HCT116 (cell line): ENCODE data around the gene ZNF804B.

Source experiments
- ATF3 ChIP-seq: IDR thresholded peaks from 2 replicates; pipeline ENCODE4 v1.6.1; 2012
- CTCF ChIP-seq, 3 experiments: fragments of 200-600 bp in 1 of 3; sonication (generic) in 1 of 3; IDR thresholded peaks in 2 of 3; conservative IDR thresholded peaks in 1 of 3; 2 replicates each; pipeline ENCODE4 v1.5.1; 2012 to 2017; ENCODE audit warnings: low read depth in 2 of 3, low read length in 2 of 3, antibody characterized with exemption in 1 of 3, borderline replicate concordance in 1 of 3, control low read depth in 1 of 3, mild to moderate bottlenecking in 1 of 3, mixed read lengths in 1 of 3, mixed run types in 1 of 3, moderate library complexity in 1 of 3; ENCODE audit not compliant: insufficient read depth in 1 of 3
- EZH2 ChIP-seq: fragments of 200-600 bp; sonication (generic); IDR thresholded peaks from 2 replicates; pipeline ENCODE4 v1.6.1; 2017; ENCODE audit warnings: antibody characterized with exemption, mixed run types
- MAX ChIP-seq: IDR thresholded peaks from 2 replicates; pipeline ENCODE4 v1.6.1; 2012
- POLR2A ChIP-seq: IDR thresholded peaks from 2 replicates; pipeline ENCODE4 v1.7.0; 2011; ENCODE audit warnings: borderline replicate concordance; ENCODE audit not compliant: insufficient read depth, insufficient read length; ENCODE audit errors: extremely low read depth
- POLR2AphosphoS5 ChIP-seq: IDR thresholded peaks from 2 replicates; pipeline ENCODE4 v1.6.1; 2011; ENCODE audit warnings: mild to moderate bottlenecking, low read depth, low read length, moderate library complexity
- RAD21 ChIP-seq: IDR thresholded peaks from 2 replicates; pipeline ENCODE4 v1.6.1; 2012; ENCODE audit warnings: low read depth, mild to moderate bottlenecking
- SIN3A ChIP-seq: IDR thresholded peaks from 2 replicates; pipeline ENCODE4 v1.6.1; 2012; ENCODE audit warnings: low read depth
- TCF7L2 ChIP-seq: IDR thresholded peaks from 2 replicates; pipeline ENCODE4 v1.7.0; 2011; ENCODE audit warnings: borderline replicate concordance, inconsistent platforms; ENCODE audit not compliant: insufficient read depth, insufficient read length; ENCODE audit errors: extremely low read depth
- ZBTB33 ChIP-seq: IDR thresholded peaks from 2 replicates; pipeline ENCODE4 v1.6.1; 2011; ENCODE audit warnings: mild to moderate bottlenecking, low read length, moderate library complexity; ENCODE audit not compliant: insufficient replicate concordance; ENCODE audit errors: extremely low read depth

- TF ChIP-seq EZH2, result no peak
- no peak for TF ChIP-seq CTCF (IDR thresholded peaks at IDR 0.05 in 2 of 3, conservative IDR thresholded peaks at IDR 0.05 in 1 of 3; ENCODE audit: borderline replicate concordance in 1 of 3, insufficient read depth in 1 of 3, low read depth in 2 of 3, low read length in 2 of 3)
- no peak for TF ChIP-seq SIN3A
- no peak for TF ChIP-seq POLR2AphosphoS5
- TF ChIP-seq POLR2A, result no peak
- no peak for TF ChIP-seq ZBTB33
- no peak for TF ChIP-seq RAD21
- TF ChIP-seq TCF7L2, result no peak
- TF ChIP-seq MAX, result no peak
- TF ChIP-seq ATF3, result no peak
Observed at GRCh38 chr7:88867158-88867557, 107.7 kb downstream of the ZNF804B start.
